Spinal cord (tissue), 10 donors: Measurements from ENCODE around the gene KRTAP5-3. TPM values are rescaled to one million over a fixed set of nuclear protein-coding genes. Genes with fewer than 3 reads are reported as not detected.

Experiments
- DNase-seq, 6 donors: peaks; one replicate each; pipeline versions ENCODE4 v3.0.0 to v3.0.0-alpha.2; 2013 to 2015; ENCODE audit warnings: low spot score in 6 of 6, low read depth in 4 of 6
- H3K27ac ChIP-seq: one replicate; pipeline ENCODE4 v1.5.1; 2013; ENCODE audit warnings: low read depth, low read length, control low read depth
- H3K27me3 ChIP-seq: one replicate; pipeline ENCODE4 v1.6.1; 2013; ENCODE audit warnings: low read length; ENCODE audit not compliant: control insufficient read depth, insufficient read depth
- H3K36me3 ChIP-seq: one replicate; pipeline ENCODE4 v1.6.1; 2013; ENCODE audit warnings: low read length; ENCODE audit not compliant: control insufficient read depth, insufficient read depth
- H3K4me1 ChIP-seq: one replicate; pipeline ENCODE4 v1.6.1; 2013; ENCODE audit warnings: low read length; ENCODE audit not compliant: control insufficient read depth, insufficient read depth
- H3K4me3 ChIP-seq: one replicate; pipeline ENCODE4 v1.5.1; 2013; ENCODE audit warnings: low read depth, low read length, control low read depth
- H3K9me3 ChIP-seq: one replicate; pipeline ENCODE4 v1.6.1; 2013; ENCODE audit warnings: low read length; ENCODE audit not compliant: control insufficient read depth, insufficient read depth
- WGBS: methylation state at CpG from one replicate; pipeline ENCODE4 v1.1.5; 2013; ENCODE audit warnings: missing lambda C conversion rate; ENCODE audit not compliant: insufficient coverage; 5-methylcytosine and 5-hydroxymethylcytosine counted together
- polyA plus RNA-seq, 2 donors: library from polyadenylated mRNA; unstranded; fragments of 120-200 nt; gene quantifications; one replicate each; pipeline ENCODE4 v1.2.1, GENCODE V29; 2013; ENCODE audit not compliant: insufficient read length in 2 of 2
- total RNA-seq, 2 donors: library from RNA; depleted of rRNA in 1 of 2; stranded (reverse); fragments of 120-200 nt in 1 of 2; fragments of >200 nt in 1 of 2; gene quantifications; one replicate each; pipeline versions ENCODE4 v1.2.3 to v1.2.4, GENCODE V29; 2013 to 2014
- donor health status: healthy.

KRTAP5-3 gene
- total and polyA plus RNA-seq, 4 donors, result not detected

- Histone ChIP-seq H3K27ac (peak overlapping the region; percentile 33), H3K4me3 (peak overlapping the region; percentile 40), H3K27me3 (peaks cover 16% of the 10 kb centered on the region), H3K4me1 (peaks cover 44% of the 10 kb centered on the region), H3K9me3 (peaks cover 5% of the 10 kb centered on the region), H3K36me3 (peaks cover 14% of the 10 kb centered on the region)
- DNase-seq, result peak in 1 of 6 donors; percentile 42
- 6% methylated on average over 7 of the region's 7 CpGs for WGBS
These were observed 34.4 kb downstream of the KRTAP5-3 start for GRCh38 chr11:1573903-1574237.

- H3K4me3 ChIP-seq, result peak overlapping the region; percentile 40
- 2% methylated on average over 27 of the region's 37 CpGs for WGBS
- H3K27me3 ChIP-seq, result peaks cover 16% of the 10 kb centered on the region
- H3K4me1 ChIP-seq, result peaks cover 50% of the 10 kb centered on the region
- H3K9me3 ChIP-seq, result peaks cover 3% of the 10 kb centered on the region
- peak in 2 of 6 donors; percentile 49 to 69 for DNase-seq
- H3K27ac ChIP-seq, result peak overlapping the region; percentile 33
- H3K36me3 ChIP-seq, result peaks cover 18% of the 10 kb centered on the region
These were observed 35.0 kb downstream of the KRTAP5-3 start for GRCh38 chr11:1573077-1573902.

DNA sequence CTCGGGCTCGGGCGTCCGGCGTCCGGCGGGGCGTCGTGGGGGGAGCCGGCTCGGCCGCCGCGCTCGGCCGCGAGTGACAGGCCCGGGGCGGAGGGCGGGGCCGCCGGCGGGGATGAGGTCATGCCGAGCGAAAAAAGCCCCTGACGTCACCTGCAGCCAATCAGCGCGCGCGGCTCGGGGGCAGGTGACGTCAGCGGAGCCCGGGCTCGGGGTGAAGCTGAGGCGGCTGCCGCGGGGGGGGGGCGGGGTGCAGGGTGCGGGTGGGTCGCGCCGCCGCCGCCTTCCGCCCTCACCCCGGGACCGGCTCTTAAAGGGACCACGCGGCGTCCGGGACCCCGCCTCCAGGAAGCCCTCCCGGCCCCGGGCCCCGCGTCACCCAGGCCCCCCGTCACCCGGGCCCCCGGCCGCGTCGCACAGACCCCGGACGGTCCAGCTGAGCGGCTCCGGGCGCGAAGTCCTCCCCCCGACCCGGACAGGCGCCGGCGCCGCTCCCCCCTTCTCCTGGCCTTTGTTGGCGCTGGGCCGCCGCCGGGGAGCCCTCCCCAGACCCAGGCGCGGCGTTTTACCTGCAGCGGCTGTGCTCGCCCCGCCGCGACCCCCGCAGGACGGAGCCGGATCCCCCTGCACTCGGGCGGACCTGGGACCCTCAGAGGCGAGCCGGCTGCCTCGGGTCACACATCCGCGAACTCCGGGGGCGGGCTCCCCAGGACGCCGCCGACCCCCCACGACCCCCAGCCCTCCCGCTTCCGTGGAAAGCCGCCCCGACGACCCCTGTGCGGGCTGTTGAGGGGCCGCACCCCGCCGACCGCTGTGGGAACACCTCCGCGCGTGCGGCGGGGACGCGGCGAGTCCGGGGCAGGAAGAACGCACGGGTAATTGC, 35.8 kb downstream of the KRTAP5-3 start, which contains the start of gene DUSP8:
Gene DUSP8 (minus strand): TSS at position 75 of the 880 bp plus-strand sequence. CDS start 6,445 bp downstream, outside the sequence.
- no peaks in the 10 kb centered on the region for H3K9me3 ChIP-seq
- peaks cover 16% of the 10 kb centered on the region for H3K27me3 ChIP-seq
- WGBS, result under 1% methylated on average over 120 of the region's 124 CpGs
- peak within 1 kb of the TSS; percentile 40 for H3K27ac ChIP-seq
- H3K4me3 ChIP-seq, result peak within 1 kb of the TSS; percentile 41
- H3K4me1 ChIP-seq, result peaks cover 59% of the 10 kb centered on the region
- DNase-seq, result peak in 5 of 6 donors; percentile 67 to 96 (median 83)
- peaks cover 26% of the 10 kb centered on the region for H3K36me3 ChIP-seq

DNA sequence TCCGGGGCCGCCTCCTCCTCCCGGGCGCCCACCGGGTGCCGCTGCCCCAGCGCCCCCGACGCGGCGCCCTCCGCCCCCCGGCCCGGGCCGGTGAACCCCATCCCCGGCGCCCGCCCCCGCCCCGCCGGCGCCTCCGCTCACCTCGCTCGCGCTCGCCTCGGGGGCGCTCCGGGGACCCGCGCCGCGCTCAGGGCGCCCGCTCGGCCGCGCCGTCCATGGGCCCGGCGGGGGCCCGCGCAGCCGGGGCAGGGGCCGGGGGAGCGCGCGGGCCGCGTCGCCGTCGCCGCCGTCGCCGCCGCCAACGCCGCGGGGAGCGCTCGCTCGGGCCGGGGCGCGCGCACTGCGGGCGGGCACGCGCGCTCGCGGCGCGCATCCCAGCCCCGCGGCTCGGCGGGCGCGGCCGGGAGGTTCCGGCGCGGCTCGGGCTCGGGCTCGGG, 36.5 kb downstream of the KRTAP5-3 start:
- no peak overlapping the region for H3K4me3 ChIP-seq
- no peak for DNase-seq
- H3K27me3 ChIP-seq, result peaks cover 16% of the 10 kb centered on the region
- H3K36me3 ChIP-seq, result peaks cover 32% of the 10 kb centered on the region
- WGBS, result under 1% methylated on average over 90 of the region's 91 CpGs
- peaks cover 65% of the 10 kb centered on the region for H3K4me1 ChIP-seq
- no peaks in the 10 kb centered on the region for H3K9me3 ChIP-seq
- no peak overlapping the region for H3K27ac ChIP-seq

DNA sequence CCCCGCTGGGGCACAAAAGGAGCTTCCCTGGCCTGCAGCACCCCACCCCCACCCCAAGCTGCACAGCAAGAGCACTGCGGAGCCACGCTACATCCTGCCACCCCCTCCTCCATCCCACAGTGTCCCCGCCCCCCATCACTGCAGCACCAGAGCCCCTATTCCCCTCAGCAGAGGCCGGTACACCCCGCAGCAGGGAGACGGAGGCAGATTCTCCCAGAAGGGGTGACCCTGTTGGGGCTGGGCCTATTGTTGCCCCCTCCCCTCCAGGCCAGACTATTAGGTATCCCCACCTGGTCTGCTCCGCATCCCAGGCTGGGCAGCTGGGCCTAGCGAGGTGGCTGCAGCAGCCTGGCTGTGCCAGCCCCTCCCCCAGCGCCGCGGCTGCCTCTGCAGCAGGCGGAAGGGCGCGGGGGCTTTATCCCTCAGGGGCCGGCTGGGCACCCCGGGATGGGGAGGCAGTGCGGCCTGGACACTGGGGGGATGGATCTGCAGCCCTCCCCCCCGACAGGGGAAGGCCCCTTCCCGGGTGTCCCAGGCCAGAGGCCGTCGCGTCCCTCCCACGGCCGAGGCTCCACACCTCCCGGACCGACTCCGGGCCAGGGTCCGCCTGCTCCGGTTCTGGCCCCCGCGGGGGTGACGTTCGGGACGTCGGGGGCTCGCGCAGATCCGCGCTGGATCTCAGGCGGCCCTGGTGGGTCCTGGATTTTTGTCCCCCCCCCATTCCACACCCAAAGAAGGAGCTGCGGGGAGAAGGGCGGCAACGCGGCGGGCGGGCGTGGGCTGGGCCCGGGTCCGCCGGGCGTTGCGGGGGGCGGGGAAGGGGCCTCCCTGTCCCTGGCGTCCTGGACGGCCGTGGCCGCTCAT, 37.1 kb downstream of the KRTAP5-3 start:
- H3K27ac ChIP-seq, result peak overlapping the region; percentile 40
- DNase-seq, result peak in 2 of 6 donors; percentile 68 to 83
- peaks cover 72% of the 10 kb centered on the region for H3K4me1 ChIP-seq
- 2% methylated on average over 52 of the region's 58 CpGs for WGBS
- H3K36me3 ChIP-seq, result peaks cover 39% of the 10 kb centered on the region
- H3K9me3 ChIP-seq, result no peaks in the 10 kb centered on the region
- H3K27me3 ChIP-seq, result peaks cover 16% of the 10 kb centered on the region
- H3K4me3 ChIP-seq, result peak overlapping the region; percentile 41

- Histone ChIP-seq H3K9me3 (no peaks in the 10 kb centered on the region), H3K4me3 (peak overlapping the region; percentile 41), H3K4me1 (peaks cover 78% of the 10 kb centered on the region), H3K27ac (peak overlapping the region; percentile 40), H3K27me3 (peaks cover 16% of the 10 kb centered on the region), H3K36me3 (peaks cover 45% of the 10 kb centered on the region)
- no peak for DNase-seq
- WGBS, result 53% methylated on average over 6 of the region's 8 CpGs
These were observed 37.8 kb downstream of the KRTAP5-3 start for GRCh38 chr11:1570531-1570895.

GRCh38 chr11:1570001-1570453, 38.2 kb downstream of the KRTAP5-3 start:
- peaks cover 83% of the 10 kb centered on the region for H3K4me1 ChIP-seq
- 62% methylated on average over 9 of the region's 11 CpGs for WGBS
- peaks cover 16% of the 10 kb centered on the region for H3K27me3 ChIP-seq
- H3K27ac ChIP-seq, result no peak overlapping the region
- H3K4me3 ChIP-seq, result no peak overlapping the region
- H3K9me3 ChIP-seq, result no peaks in the 10 kb centered on the region
- no peak for DNase-seq
- H3K36me3 ChIP-seq, result peaks cover 50% of the 10 kb centered on the region

- H3K9me3 ChIP-seq, result no peaks in the 10 kb centered on the region
- peaks cover 57% of the 10 kb centered on the region for H3K36me3 ChIP-seq
- 69% methylated on average over 14 of the region's 14 CpGs for WGBS
- DNase-seq, result no peak
- peaks cover 88% of the 10 kb centered on the region for H3K4me1 ChIP-seq
- H3K27me3 ChIP-seq, result peaks cover 16% of the 10 kb centered on the region
- H3K4me3 ChIP-seq, result no peak overlapping the region
- H3K27ac ChIP-seq, result no peak overlapping the region
These were observed 38.9 kb downstream of the KRTAP5-3 start for GRCh38 chr11:1569251-1569780.
